H9 (cell line): ENCODE data around the gene TBC1D1. TPM values are rescaled to one million over a fixed set of nuclear protein-coding genes. Genes with fewer than 3 reads are reported as not detected.

ENCODE experiments used
- DNase-seq: peaks from one replicate; pipeline ENCODE4 v3.0.0-alpha.2; 2017
- H2AFZ ChIP-seq: one replicate; pipeline ENCODE4 v1.6.1; 2013; ENCODE audit warnings: mild to moderate bottlenecking, low read length, control low read depth, moderate library complexity
- H2AK5ac ChIP-seq: 2 replicates; pipeline ENCODE4 v1.6.1; 2013; ENCODE audit warnings: low read length, control low read depth, mixed read lengths; ENCODE audit not compliant: insufficient read length
- H2BK120ac ChIP-seq: one replicate; pipeline ENCODE4 v1.6.1; 2013; ENCODE audit warnings: low read depth, mild to moderate bottlenecking, low read length, control low read depth, inconsistent platforms; ENCODE audit not compliant: poor library complexity, severe bottlenecking
- H2BK12ac ChIP-seq: 2 replicates; pipeline ENCODE4 v1.6.1; 2013; ENCODE audit warnings: low read length, control low read depth, mixed read lengths, low read depth; ENCODE audit not compliant: insufficient read length
- H2BK15ac ChIP-seq: 2 replicates; pipeline ENCODE4 v1.6.1; 2013; ENCODE audit warnings: low read depth, low read length, control low read depth
- H2BK20ac ChIP-seq: one replicate; pipeline ENCODE4 v1.6.1; 2013; ENCODE audit warnings: low read depth, mild to moderate bottlenecking, low read length, control low read depth, inconsistent platforms; ENCODE audit not compliant: poor library complexity, severe bottlenecking
- H2BK5ac ChIP-seq: 2 replicates; pipeline ENCODE4 v1.6.1; 2013; ENCODE audit warnings: low read length, control low read depth, mixed read lengths; ENCODE audit not compliant: insufficient read length
- H3K14ac ChIP-seq: 2 replicates; pipeline ENCODE4 v1.6.1; 2013; ENCODE audit warnings: low read length, control low read depth; ENCODE audit not compliant: insufficient read depth
- H3K18ac ChIP-seq: 2 replicates; pipeline ENCODE4 v1.6.1; 2013; ENCODE audit warnings: low read depth, mild to moderate bottlenecking, mixed read lengths, low read length, control low read depth; ENCODE audit not compliant: insufficient read length
- H3K23ac ChIP-seq: 2 replicates; pipeline ENCODE4 v1.6.1; 2013; ENCODE audit warnings: low read length, control low read depth, mixed read lengths, low read depth; ENCODE audit not compliant: insufficient read length
- H3K23me2 ChIP-seq: 2 replicates; pipeline ENCODE4 v1.6.1; 2013; ENCODE audit warnings: low read depth, mild to moderate bottlenecking, mixed read lengths, low read length, control low read depth; ENCODE audit not compliant: insufficient read length, poor library complexity, severe bottlenecking
- H3K27ac ChIP-seq: 2 replicates; pipeline ENCODE4 v1.5.1; 2013; ENCODE audit warnings: low read length, control low read depth, mixed read lengths, low read depth; ENCODE audit not compliant: insufficient read length
- H3K27me3 ChIP-seq: 2 replicates; pipeline ENCODE4 v1.6.1; 2013; ENCODE audit warnings: low read length, control low read depth, inconsistent platforms; ENCODE audit not compliant: insufficient read depth
- H3K4ac ChIP-seq: 2 replicates; pipeline ENCODE4 v1.6.1; 2013; ENCODE audit warnings: low read depth, mild to moderate bottlenecking, control low read depth, inconsistent platforms, low read length, moderate library complexity
- H3K4me1 ChIP-seq: 2 replicates; pipeline ENCODE4 v1.6.1; 2013; ENCODE audit warnings: low read length, control low read depth, inconsistent platforms; ENCODE audit not compliant: insufficient read depth
- H3K4me2 ChIP-seq: 2 replicates; pipeline ENCODE4 v1.6.1; 2013; ENCODE audit warnings: low read length, control low read depth, mixed read lengths; ENCODE audit not compliant: insufficient read length, insufficient read depth
- H3K56ac ChIP-seq: 2 replicates; pipeline ENCODE4 v1.6.1; 2013; ENCODE audit warnings: low read depth, mild to moderate bottlenecking, mixed read lengths, low read length, control low read depth; ENCODE audit not compliant: insufficient read length
- H3K79me1 ChIP-seq: 2 replicates; pipeline ENCODE4 v1.6.1; 2013; ENCODE audit warnings: low read depth, mild to moderate bottlenecking, moderate library complexity, low read length, control low read depth, inconsistent platforms; ENCODE audit not compliant: insufficient read depth, poor library complexity, severe bottlenecking
- H3K79me2 ChIP-seq: 2 replicates; pipeline ENCODE4 v1.6.1; 2013; ENCODE audit warnings: low read length, control low read depth, inconsistent platforms; ENCODE audit not compliant: insufficient read depth
- H3K9ac ChIP-seq: 2 replicates; pipeline ENCODE4 v1.6.1; 2013; ENCODE audit warnings: low read length, control low read depth, mixed read lengths; ENCODE audit not compliant: insufficient read length; ENCODE audit errors: extremely low read depth
- H3K9me3 ChIP-seq: one replicate; pipeline ENCODE4 v1.6.1; 2013; ENCODE audit warnings: low read depth, low read length, inconsistent platforms; ENCODE audit not compliant: control insufficient read depth
- H3T11ph ChIP-seq: one replicate; pipeline ENCODE4 v1.6.1; 2013; ENCODE audit warnings: mild to moderate bottlenecking, low read length, control low read depth, inconsistent platforms
- H4K20me1 ChIP-seq: one replicate; pipeline ENCODE4 v1.6.1; 2013; ENCODE audit not compliant: control insufficient read depth, insufficient read length, insufficient read depth
- H4K5ac ChIP-seq: 2 replicates; pipeline ENCODE4 v1.6.1; 2013; ENCODE audit warnings: low read depth, mild to moderate bottlenecking, mixed read lengths, low read length, control low read depth; ENCODE audit not compliant: insufficient read length
- H4K8ac ChIP-seq: replicated peaks from 2 replicates; pipeline ENCODE4 v1.6.1; 2013; ENCODE audit warnings: low read length, control low read depth, mixed read lengths, low read depth; ENCODE audit not compliant: insufficient read length
- H4K91ac ChIP-seq: 2 replicates; pipeline ENCODE4 v1.6.1; 2013; ENCODE audit warnings: low read depth, mild to moderate bottlenecking, moderate library complexity, mixed read lengths, low read length, control low read depth; ENCODE audit not compliant: insufficient read length
- H3K27ac Mint-ChIP-seq, 3 experiments: 2 replicates in 2 of 3; 3 replicates in 1 of 3; pipeline ENCODE4 v1.8.0; 2020 to 2021; ENCODE audit warnings: mixed read lengths in 3 of 3, mild to moderate bottlenecking in 1 of 3, moderate library complexity in 1 of 3
- H3K27me3 Mint-ChIP-seq: 2 replicates; pipeline ENCODE4 v1.8.0; 2021; ENCODE audit warnings: low read depth, mild to moderate bottlenecking, moderate library complexity, mixed read lengths
- H3K36me3 Mint-ChIP-seq, 3 experiments: 2 replicates in 2 of 3; 3 replicates in 1 of 3; pipeline ENCODE4 v1.8.0; 2020 to 2021; ENCODE audit warnings: low read depth in 3 of 3, mixed read lengths in 3 of 3; ENCODE audit not compliant: insufficient read depth in 1 of 3
- H3K4me1 Mint-ChIP-seq, 2 experiments: 2 replicates each; pipeline ENCODE4 v1.8.0; 2020; ENCODE audit warnings: mixed read lengths in 2 of 2
- H3K4me3 Mint-ChIP-seq, 2 experiments: 2 replicates in 1 of 2; 3 replicates in 1 of 2; pipeline ENCODE4 v1.8.0; 2020 to 2021; ENCODE audit warnings: mild to moderate bottlenecking in 2 of 2, mixed read lengths in 2 of 2, moderate library complexity in 1 of 2
- H3K9me3 Mint-ChIP-seq, 2 experiments: 2 replicates in 1 of 2; 3 replicates in 1 of 2; pipeline ENCODE4 v1.8.0; 2020; ENCODE audit warnings: mild to moderate bottlenecking in 2 of 2, mixed read lengths in 2 of 2, moderate library complexity in 1 of 2
- WGBS: extraction: QIAGEN DNeasy Blood & Tissue Kit; methylation state at CpG from one replicate; pipeline ENCODE4 v1.1.7; 2013; ENCODE audit warnings: missing lambda C conversion rate, low lambda C conversion rate, mixed read lengths; ENCODE audit not compliant: insufficient read length; ENCODE audit errors: extremely low coverage; 5-methylcytosine and 5-hydroxymethylcytosine counted together
- total RNA-seq: library from RNA; stranded (reverse); gene quantifications from 2 replicates; pipeline ENCODE4 v1.2.1, GENCODE V29; 2021
- TF ChIP-seq, protein P1 (sequence below): fragments of 200-600 bp; sonication (generic); conservative IDR thresholded peaks from 3 replicates; pipeline ENCODE4 v1.8.0; 2021; ENCODE audit warnings: antibody characterized with exemption, mild to moderate bottlenecking

Gene TBC1D1
- total RNA-seq, 1 experiment from 2014 or later, result 109 TPM

DNA sequence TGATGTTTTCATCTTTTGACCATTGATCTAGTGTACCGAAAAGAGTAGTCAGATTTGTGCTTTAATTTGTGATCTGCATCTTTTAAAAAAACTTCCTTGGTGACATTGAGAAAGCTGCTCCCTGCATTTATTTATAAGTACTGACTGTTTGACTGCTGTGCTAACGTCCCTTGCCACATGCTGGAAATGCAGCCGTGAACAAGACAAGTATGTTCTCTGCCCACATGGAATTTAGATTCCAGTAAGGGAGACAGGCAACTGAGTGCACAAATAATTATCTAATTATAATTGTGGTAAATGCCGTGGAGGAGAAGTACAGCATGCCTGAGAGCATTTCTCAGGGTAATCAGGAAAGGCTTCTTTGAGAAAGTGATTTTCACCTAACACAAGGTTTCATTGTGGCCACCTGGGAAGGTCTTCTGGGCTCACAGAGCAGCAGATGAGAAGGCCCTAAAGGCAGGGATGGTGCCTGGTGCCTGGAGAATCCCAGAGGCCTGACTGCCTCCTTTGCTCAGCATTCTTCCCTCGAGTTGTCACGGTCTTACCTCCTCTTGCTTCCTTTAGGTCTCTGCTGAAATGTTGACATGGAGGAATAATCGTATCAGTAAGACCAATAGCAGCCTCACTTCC lies 125.1 kb downstream of the TBC1D1 start:
- no peak overlapping the region for H2AFZ ChIP-seq
- H3K14ac ChIP-seq, result no peak overlapping the region
- no peaks in the 10 kb centered on the region for H3K23me2 ChIP-seq
- no peaks in the 10 kb centered on the region for H3K9me3 ChIP-seq
- no peaks in the 10 kb centered on the region for H3K79me1 ChIP-seq
- H3K36me3 Mint-ChIP-seq, result peaks cover 13 to 30% (median 15%) of the 10 kb centered on the region in 3 experiments; a peak in 6 of 7 replicates
- H3K4me1 ChIP-seq, result no peaks in the 10 kb centered on the region
- no peak overlapping the region for H4K8ac ChIP-seq
- no peak overlapping the region for H2BK5ac ChIP-seq
- H3K27ac ChIP-seq, result no peak overlapping the region
- peaks cover 0 to 4% of the 10 kb centered on the region in 2 experiments; a peak in 1 of 4 replicates for H3K4me1 Mint-ChIP-seq
- H3K18ac ChIP-seq, result no peak overlapping the region
- H2BK120ac ChIP-seq, result no peak overlapping the region
- H2BK12ac ChIP-seq, result no peak overlapping the region
- H3K23ac ChIP-seq, result no peak overlapping the region
- H3K4me3 Mint-ChIP-seq, result no peak overlapping the region
- no peak overlapping the region; a peak in 2 of 7 replicates for H3K27ac Mint-ChIP-seq
- no peaks in the 10 kb centered on the region for H4K20me1 ChIP-seq
- no peaks in the 10 kb centered on the region for H3K27me3 ChIP-seq
- no peak overlapping the region for H2BK15ac ChIP-seq
- peaks cover 3 to 5% of the 10 kb centered on the region in 2 experiments; a peak in 4 of 5 replicates for H3K9me3 Mint-ChIP-seq
- TF ChIP-seq, protein P1, sequence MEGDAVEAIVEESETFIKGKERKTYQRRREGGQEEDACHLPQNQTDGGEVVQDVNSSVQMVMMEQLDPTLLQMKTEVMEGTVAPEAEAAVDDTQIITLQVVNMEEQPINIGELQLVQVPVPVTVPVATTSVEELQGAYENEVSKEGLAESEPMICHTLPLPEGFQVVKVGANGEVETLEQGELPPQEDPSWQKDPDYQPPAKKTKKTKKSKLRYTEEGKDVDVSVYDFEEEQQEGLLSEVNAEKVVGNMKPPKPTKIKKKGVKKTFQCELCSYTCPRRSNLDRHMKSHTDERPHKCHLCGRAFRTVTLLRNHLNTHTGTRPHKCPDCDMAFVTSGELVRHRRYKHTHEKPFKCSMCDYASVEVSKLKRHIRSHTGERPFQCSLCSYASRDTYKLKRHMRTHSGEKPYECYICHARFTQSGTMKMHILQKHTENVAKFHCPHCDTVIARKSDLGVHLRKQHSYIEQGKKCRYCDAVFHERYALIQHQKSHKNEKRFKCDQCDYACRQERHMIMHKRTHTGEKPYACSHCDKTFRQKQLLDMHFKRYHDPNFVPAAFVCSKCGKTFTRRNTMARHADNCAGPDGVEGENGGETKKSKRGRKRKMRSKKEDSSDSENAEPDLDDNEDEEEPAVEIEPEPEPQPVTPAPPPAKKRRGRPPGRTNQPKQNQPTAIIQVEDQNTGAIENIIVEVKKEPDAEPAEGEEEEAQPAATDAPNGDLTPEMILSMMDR, result no peak
- H3T11ph ChIP-seq, result no peak overlapping the region
- H2AK5ac ChIP-seq, result no peak overlapping the region
- H4K5ac ChIP-seq, result no peak overlapping the region
- H3K79me2 ChIP-seq, result no peaks in the 10 kb centered on the region
- no peak for DNase-seq
- no peak overlapping the region for H3K4ac ChIP-seq
- no peak overlapping the region for H3K56ac ChIP-seq
- no peak overlapping the region for H2BK20ac ChIP-seq
- H4K91ac ChIP-seq, result no peak overlapping the region
- no CpG with 5 or more reads among the region's 7 CpGs for WGBS
- no peak overlapping the region for H3K4me2 ChIP-seq
- H3K9ac ChIP-seq, result no peak overlapping the region
- no peaks in the 10 kb centered on the region for H3K27me3 Mint-ChIP-seq
